H1 (cell line): ENCODE measurements around the gene SOST. TPM values are rescaled to one million over a fixed set of nuclear protein-coding genes. Genes with fewer than 3 reads are reported as not detected.

Experiments
- CTCF ChIA-PET: fragments of 300-600 bp; sonication (Branson Sonifier 250); formaldehyde crosslinking; loops from one replicate; lab custom pipeline; 2021; ENCODE audit not compliant: partially characterized antibody; lab: Charles Lee
- POLR2A ChIA-PET: fragments of 300-600 bp; sonication (Branson Sonifier 250); formaldehyde crosslinking; loops from one replicate; lab custom pipeline; 2021; ENCODE audit warnings: inconsistent platforms; ENCODE audit not compliant: partially characterized antibody; lab: Charles Lee
- DNase-seq, 2 experiments: peaks; one replicate each; pipeline versions ENCODE4 v3.0.0 to v3.0.0-alpha.2; 2010 to 2022; ENCODE audit warnings: low spot score in 2 of 2, low read depth in 1 of 2, mixed read lengths in 1 of 2
- FAIRE-seq: peaks from 2 replicates; lab custom pipeline; 2011; peaks lifted over from hg19 to GRCh38; lab: Jason Lieb, UNC
- H2AFZ ChIP-seq: 2 replicates; pipeline ENCODE4 v1.8.1; 2012; ENCODE audit warnings: low read length, inconsistent platforms
- H2AK5ac ChIP-seq: 2 replicates; pipeline ENCODE4 v1.6.1; 2013; ENCODE audit warnings: low read depth, low read length
- H2BK120ac ChIP-seq: replicated peaks from 2 replicates; pipeline ENCODE3; 2013; ENCODE audit warnings: low read depth, low read length, inconsistent platforms
- H2BK12ac ChIP-seq: 2 replicates; pipeline ENCODE4 v1.6.1; 2013; ENCODE audit warnings: low read depth, low read length
- H2BK15ac ChIP-seq: 2 replicates; pipeline ENCODE4 v1.6.1; 2013; ENCODE audit warnings: low read length
- H2BK20ac ChIP-seq: 2 replicates; pipeline ENCODE4 v1.6.1; 2013; ENCODE audit warnings: low read length
- H2BK5ac ChIP-seq: 2 replicates; pipeline ENCODE4 v1.6.1; 2013; ENCODE audit warnings: low read depth, low read length
- H3K14ac ChIP-seq: 2 replicates; pipeline ENCODE4 v1.6.1; 2013; ENCODE audit warnings: inconsistent platforms; ENCODE audit not compliant: insufficient read length
- H3K18ac ChIP-seq: 2 replicates; pipeline ENCODE4 v1.6.1; 2013; ENCODE audit warnings: low read length; ENCODE audit errors: extremely low read depth
- H3K23ac ChIP-seq: 2 replicates; pipeline ENCODE4 v1.6.1; 2013; ENCODE audit warnings: inconsistent platforms; ENCODE audit not compliant: insufficient read length
- H3K23me2 ChIP-seq: 2 replicates; pipeline ENCODE4 v1.6.1; 2013; ENCODE audit warnings: low read depth, low read length
- H3K27ac ChIP-seq: 2 replicates; pipeline ENCODE4 v1.6.1; 2011; ENCODE audit warnings: low read depth, low read length, inconsistent platforms
- H3K27me3 ChIP-seq, 4 experiments: replicated peaks in 1 of 4; 1 replicate in 1 of 4; 2 replicates in 3 of 4; pipeline versions ENCODE4 v1.6.1 to v1.8.1; 2011 to 2013; ENCODE audit warnings: low read length in 3 of 4, mild to moderate bottlenecking in 3 of 4, inconsistent platforms in 2 of 4, mixed read lengths in 2 of 4, moderate library complexity in 1 of 4; ENCODE audit not compliant: control insufficient read depth in 3 of 4, insufficient read depth in 3 of 4; ENCODE audit errors: extremely low read depth in 1 of 4
- H3K36me3 ChIP-seq, 4 experiments: 2 replicates each; pipeline versions ENCODE4 v1.6.1 to v1.8.1; 2011 to 2013; ENCODE audit warnings: mild to moderate bottlenecking in 4 of 4, low read length in 3 of 4, moderate library complexity in 2 of 4, control low read depth in 1 of 4, inconsistent platforms in 1 of 4; ENCODE audit not compliant: insufficient read depth in 4 of 4, control insufficient read depth in 2 of 4
- H3K4ac ChIP-seq: replicated peaks from 2 replicates; pipeline ENCODE3; 2013; ENCODE audit warnings: low read length, low read depth, mixed read lengths, inconsistent platforms; ENCODE audit not compliant: insufficient read length
- H3K4me1 ChIP-seq, 4 experiments: replicated peaks in 1 of 4; 1 replicate in 1 of 4; 2 replicates in 3 of 4; pipeline versions ENCODE4 v1.6.1 to v1.8.1; 2011 to 2013; ENCODE audit warnings: low read length in 3 of 4, inconsistent platforms in 2 of 4, mixed read lengths in 1 of 4; ENCODE audit not compliant: insufficient read depth in 4 of 4, control insufficient read depth in 3 of 4
- H3K4me2 ChIP-seq, 2 experiments: 2 replicates each; pipeline versions ENCODE4 v1.6.1 to v1.8.1; 2011 to 2013; ENCODE audit warnings: low read depth in 2 of 2, low read length in 2 of 2, control low read depth in 1 of 2, inconsistent platforms in 1 of 2, mild to moderate bottlenecking in 1 of 2; ENCODE audit not compliant: insufficient read depth in 1 of 2
- H3K4me3 ChIP-seq, 4 experiments: fragments of 200-600, 300-600 bp in 1 of 4; sonication (generic), shearing (Covaris generic), sonication (Bioruptor Twin) in 1 of 4; 2 replicates each; pipeline versions ENCODE4 v1.5.1 to v1.8.1; 2011 to 2016; ENCODE audit warnings: low read length in 4 of 4, low read depth in 3 of 4, control low read depth in 2 of 4, inconsistent platforms in 2 of 4, mild to moderate bottlenecking in 2 of 4, mixed read lengths in 1 of 4, moderate library complexity in 1 of 4; ENCODE audit not compliant: insufficient read depth in 2 of 4; ENCODE audit errors: extremely low read depth in 1 of 4
- H3K56ac ChIP-seq: replicated peaks from 2 replicates; pipeline ENCODE3; 2013; ENCODE audit warnings: low read depth, mild to moderate bottlenecking, mixed read lengths, low read length, inconsistent platforms; ENCODE audit not compliant: insufficient read length
- H3K79me1 ChIP-seq: 2 replicates; pipeline ENCODE4 v1.6.1; 2013; ENCODE audit warnings: low read depth, low read length, control low read depth
- H3K79me2 ChIP-seq, 2 experiments: 2 replicates each; pipeline versions ENCODE4 v1.6.1 to v1.8.1; 2012 to 2013; ENCODE audit warnings: low read length in 2 of 2, mild to moderate bottlenecking in 2 of 2, inconsistent platforms in 1 of 2; ENCODE audit not compliant: insufficient read depth in 2 of 2, control insufficient read depth in 1 of 2
- H3K9ac ChIP-seq, 4 experiments: replicated peaks in 1 of 4; 1 replicate in 1 of 4; 2 replicates in 3 of 4; pipeline versions ENCODE4 v1.6.1 to v1.8.1; 2011 to 2013; ENCODE audit warnings: low read depth in 3 of 4, low read length in 3 of 4, control low read depth in 2 of 4, mild to moderate bottlenecking in 2 of 4, moderate library complexity in 2 of 4, inconsistent platforms in 1 of 4; ENCODE audit errors: extremely low read depth in 1 of 4
- H3K9me3 ChIP-seq, 2 experiments: 2 replicates each; pipeline versions ENCODE4 v1.6.1 to v1.8.1; 2012 to 2013; ENCODE audit warnings: mild to moderate bottlenecking in 2 of 2, moderate library complexity in 2 of 2, control low read depth in 1 of 2, inconsistent platforms in 1 of 2, low read depth in 1 of 2, low read length in 1 of 2, mixed read lengths in 1 of 2; ENCODE audit not compliant: insufficient read depth in 2 of 2
- H4K20me1 ChIP-seq, 2 experiments: replicated peaks in 1 of 2; 2 replicates each; pipeline versions ENCODE3 to v1.8.1; 2011 to 2013; ENCODE audit warnings: inconsistent platforms in 2 of 2, low read length in 2 of 2, mild to moderate bottlenecking in 1 of 2; ENCODE audit not compliant: insufficient read depth in 2 of 2, control insufficient read depth in 1 of 2
- H4K5ac ChIP-seq: 2 replicates; pipeline ENCODE4 v1.6.1; 2013; ENCODE audit warnings: low read length, low read depth, mixed read lengths, inconsistent platforms; ENCODE audit not compliant: insufficient read length
- H4K8ac ChIP-seq: 2 replicates; pipeline ENCODE4 v1.8.0; 2013; ENCODE audit warnings: mild to moderate bottlenecking, moderate library complexity, low read length, inconsistent platforms; ENCODE audit not compliant: insufficient read depth; ENCODE audit errors: extremely low read depth
- H4K91ac ChIP-seq: replicated peaks from 2 replicates; pipeline ENCODE3; 2013; ENCODE audit warnings: low read length, mixed read lengths, inconsistent platforms; ENCODE audit not compliant: insufficient read length
- CBX8 ChIP-seq: fragments of 300-800, 300-1000 bp; sonication (generic); IDR thresholded peaks from 2 replicates; pipeline ENCODE4 v1.7.1; 2016; ENCODE audit warnings: low read depth, low read length, borderline replicate concordance
- CHD2 ChIP-seq: IDR thresholded peaks from 2 replicates; pipeline ENCODE4 v1.6.1; 2012; ENCODE audit warnings: low read length, improper control_type of control experiment
- CTBP2 ChIP-seq: IDR thresholded peaks from 2 replicates; pipeline ENCODE4 v1.7.0; 2011; ENCODE audit warnings: borderline replicate concordance, mild to moderate bottlenecking, moderate library complexity, mixed read lengths, low read length; ENCODE audit not compliant: insufficient read depth, insufficient read length
- EP300 ChIP-seq, 2 experiments: IDR thresholded peaks; 1 replicate in 1 of 2; 2 replicates in 1 of 2; pipeline ENCODE4 v1.6.1; 2011 to 2012; ENCODE audit warnings: low read depth in 2 of 2, low read length in 2 of 2, mild to moderate bottlenecking in 2 of 2, borderline replicate concordance in 1 of 2, inconsistent platforms in 1 of 2, moderate library complexity in 1 of 2
- HDAC2 ChIP-seq, 2 experiments: fragments of 300-600 bp in 1 of 2; sonication (generic) in 1 of 2; IDR thresholded peaks; 2 replicates each; pipeline ENCODE4 v1.6.1; 2011 to 2012; ENCODE audit warnings: low read depth in 2 of 2, low read length in 2 of 2, mild to moderate bottlenecking in 2 of 2, moderate library complexity in 2 of 2, borderline replicate concordance in 1 of 2, inconsistent platforms in 1 of 2
- KDM1A ChIP-seq: fragments of 200-600, 300-600 bp; sonication (generic); IDR thresholded peaks from 2 replicates; pipeline ENCODE4 v1.7.1; 2016; ENCODE audit warnings: mild to moderate bottlenecking, low read length, borderline replicate concordance
- NRF1 ChIP-seq: IDR thresholded peaks from 2 replicates; pipeline ENCODE4 v1.6.1; 2011; ENCODE audit warnings: mild to moderate bottlenecking, low read depth, low read length, improper control_type of control experiment
- PHF8 ChIP-seq: fragments of 200-600 bp; sonication (generic); conservative IDR thresholded peaks from 2 replicates; pipeline ENCODE4 v1.7.1; 2012; ENCODE audit warnings: low read depth, mild to moderate bottlenecking, inconsistent platforms, low read length, moderate library complexity
- RBBP5 ChIP-seq: IDR thresholded peaks from 2 replicates; pipeline ENCODE4 v1.7.1; 2012; ENCODE audit warnings: low read depth, mild to moderate bottlenecking, inconsistent platforms, low read length, moderate library complexity, borderline replicate concordance
- SIX5 ChIP-seq: IDR thresholded peaks from 2 replicates; pipeline ENCODE4 v1.6.1; 2011; ENCODE audit warnings: mild to moderate bottlenecking, low read depth, low read length
- WGBS, 2 experiments: shearing (Covaris generic) in 1 of 2; methylation state at CpG; one replicate each; pipeline versions ENCODE4 v1.1.6 to v1.1.7; 2013 to 2015; ENCODE audit warnings: low lambda C conversion rate in 2 of 2, mixed read lengths in 2 of 2, inconsistent platforms in 1 of 2, low coverage in 1 of 2, missing lambda C conversion rate in 1 of 2; ENCODE audit not compliant: insufficient replicate concordance in 2 of 2, insufficient coverage in 1 of 2, insufficient read length in 1 of 2; ENCODE audit errors: extremely low coverage in 1 of 2, missing lambda C conversion rate in 1 of 2; 5-methylcytosine and 5-hydroxymethylcytosine counted together
- polyA plus RNA-seq, 7 experiments: library from polyadenylated mRNA; depleted of rRNA in 3 of 7; stranded (reverse) in 5 of 7; unstranded in 2 of 7; fragments of >200 nt in 5 of 7; fragments of 200-250 nt in 2 of 7; gene quantifications; 1 replicate in 5 of 7; 2 replicates in 1 of 7; 4 replicates in 1 of 7; pipeline versions ENCODE4 v1.2.1 to v1.2.3, GENCODE V29; 2011 to 2013; ENCODE audit warnings: missing spikeins in 2 of 7, mixed read lengths in 2 of 7
- total RNA-seq: library from RNA; stranded (reverse); fragmentation: NEBNext Ultra II Directional; extraction: Animal tissue kit (Norgen Biotek cat#: 25700); gene quantifications from 2 replicates; pipeline ENCODE4 v1.2.1, GENCODE V29; 2021

SOST gene
- total and polyA plus RNA-seq, 2 of the 8 experiments (the other 6 are each of a cell fraction or from before 2014, with no cell fraction given) = 0.08 TPM; not detected in 1

DNA sequence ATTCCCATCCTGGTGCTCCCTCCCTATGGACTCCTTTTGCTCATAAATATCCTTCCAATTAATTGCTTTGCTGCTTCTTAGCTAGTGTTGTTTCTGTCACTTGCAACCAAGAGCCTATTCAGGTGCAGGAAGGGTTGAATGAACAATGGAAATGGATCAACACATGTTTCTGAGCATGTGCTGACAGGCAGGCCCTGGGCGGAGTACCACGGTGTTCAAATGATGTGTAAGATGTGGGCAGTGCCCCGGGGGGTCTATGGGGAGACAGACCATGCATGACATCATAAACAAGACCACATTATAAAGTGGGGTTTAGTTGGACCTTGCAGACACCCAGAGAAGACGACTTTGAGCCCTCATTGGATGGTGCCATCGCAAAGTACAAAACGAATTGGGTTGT lies 48.5 kb downstream of the SOST start:
- H3K4me2 ChIP-seq = no peak overlapping the region
- no peak overlapping the region for H2BK5ac ChIP-seq
- H3K36me3 ChIP-seq = no peaks in the 10 kb centered on the region
- no peak overlapping the region for H2BK15ac ChIP-seq
- no peak overlapping the region for H4K91ac ChIP-seq
- peaks cover 7 to 27% (median 21%) of the 10 kb centered on the region in 4 experiments for H3K27me3 ChIP-seq
- H3K18ac ChIP-seq = no peak overlapping the region
- no peaks in the 10 kb centered on the region for H3K79me1 ChIP-seq
- no peak overlapping the region for H4K8ac ChIP-seq
- no peak overlapping the region for H4K5ac ChIP-seq
- FAIRE-seq (no peak), DNase-seq (no peak)
- no peak overlapping the region for H3K4me3 ChIP-seq
- H3K4ac ChIP-seq = no peak overlapping the region
- no peak overlapping the region for H2AFZ ChIP-seq
- no peak overlapping the region for H2BK20ac ChIP-seq
- no peak overlapping the region for H2BK12ac ChIP-seq
- H3K23ac ChIP-seq = no peak overlapping the region
- WGBS, 2 experiments = 84% methylated on average over 6 of the region's 6 CpGs; no CpG with 5 or more reads in 1 of the 2 experiments
- no peak overlapping the region for H3K9ac ChIP-seq
- H2BK120ac ChIP-seq = no peak overlapping the region
- H3K14ac ChIP-seq = no peak overlapping the region
- no peak overlapping the region for H3K27ac ChIP-seq
- no peak overlapping the region for H3K56ac ChIP-seq
- H4K20me1 ChIP-seq = no peaks in the 10 kb centered on the region
- no peaks in the 10 kb centered on the region for H3K79me2 ChIP-seq
- peaks cover 5% of the 10 kb centered on the region; the same call in 1 of the 2 replicates for H3K23me2 ChIP-seq
- no peaks in the 10 kb centered on the region for H3K9me3 ChIP-seq
- ChIA-PET CTCF (interaction anchor here (10.2 to 23.7 kb wide), 2 partner anchors 15 to 44 kb away, joined by 123 to 969 read pairs; partner anchors contain the start of gene SOST), POLR2A (no interaction called here)
- H2AK5ac ChIP-seq = no peak overlapping the region
- H3K4me1 ChIP-seq = peaks cover 0 to 2% (median 0%) of the 10 kb centered on the region in 4 experiments; a peak in 3 of 7 replicates
- no peak for TF ChIP-seq SIX5
- TF ChIP-seq CTBP2 = no peak
- TF ChIP-seq HDAC2 (IDR thresholded peaks at IDR 0.05; ENCODE audit: borderline replicate concordance in 1 of 2, low read depth in 2 of 2, low read length in 2 of 2) = no peak
- TF ChIP-seq CHD2 = no peak
- no peak for TF ChIP-seq RBBP5
- TF ChIP-seq CBX8 = no peak
- TF ChIP-seq NRF1 = no peak
- no peak for TF ChIP-seq EP300 (IDR thresholded peaks at IDR 0.05; ENCODE audit: borderline replicate concordance in 1 of 2, low read depth in 2 of 2, low read length in 2 of 2)
- TF ChIP-seq PHF8 = no peak
- no peak for TF ChIP-seq KDM1A
